Mucosa of rectum (tissue), 2 donors: ENCODE data around the gene MIF4GD.
"Not testable (repeated sequence)": the region's sequence is repeated elsewhere in the genome, so short reads cannot be mapped to it uniquely, and the experiment has no call there.

Experiments used
- H3K27ac ChIP-seq, 2 donors: one replicate each; pipeline ENCODE4 v1.7.0; 2013; ENCODE audit warnings: inconsistent platforms in 2 of 2, low read depth in 2 of 2, low read length in 2 of 2
- H3K27me3 ChIP-seq, 2 donors: one replicate each; pipeline ENCODE4 v1.7.0; 2013; ENCODE audit warnings: low read length in 2 of 2; ENCODE audit not compliant: control insufficient read depth in 2 of 2, insufficient read depth in 2 of 2
- H3K36me3 ChIP-seq, 2 donors: one replicate each; pipeline ENCODE4 v1.7.0; 2013; ENCODE audit warnings: low read length in 2 of 2; ENCODE audit not compliant: control insufficient read depth in 2 of 2, insufficient read depth in 2 of 2
- H3K4me1 ChIP-seq, 2 donors: one replicate each; pipeline ENCODE4 v1.7.0; 2013; ENCODE audit warnings: low read length in 2 of 2, mild to moderate bottlenecking in 1 of 2; ENCODE audit not compliant: control insufficient read depth in 2 of 2, insufficient read depth in 2 of 2
- H3K4me3 ChIP-seq, 2 donors: one replicate each; pipeline ENCODE4 v1.7.0; 2013; ENCODE audit warnings: low read length in 2 of 2
- H3K9ac ChIP-seq, 2 donors: one replicate each; pipeline ENCODE4 v1.7.0; 2013; ENCODE audit warnings: low read length in 2 of 2, low read depth in 1 of 2, mild to moderate bottlenecking in 1 of 2
- H3K9me3 ChIP-seq, 2 donors: one replicate each; pipeline ENCODE4 v1.7.0; 2013; ENCODE audit warnings: low read length in 2 of 2; ENCODE audit not compliant: control insufficient read depth in 2 of 2
- donor health status: healthy.
- donor health status: Normal muscosa, but diverticular disease.

The MIF4GD gene

GRCh38 chr17:75260641-75261335 is 10.2 kb downstream of the MIF4GD start:
- H3K27me3 ChIP-seq = no peaks in the 10 kb centered on the region
- H3K27ac ChIP-seq = peak overlapping the region; percentile 96 to 98
- peak overlapping the region; percentile 79 to 99 for H3K4me3 ChIP-seq
- peaks cover 11 to 17% of the 10 kb centered on the region in 2 donors for H3K36me3 ChIP-seq
- peaks cover 21 to 25% of the 10 kb centered on the region in 2 donors for H3K4me1 ChIP-seq
- H3K9me3 ChIP-seq = no peaks in the 10 kb centered on the region
- peak overlapping the region; percentile 95 to 96 for H3K9ac ChIP-seq

GRCh38 chr17:75257228-75257627 is 13.8 kb downstream of the MIF4GD start:
- not testable (repeated sequence) for H3K27me3 ChIP-seq, H3K4me3 ChIP-seq, H3K9ac ChIP-seq, H3K36me3 ChIP-seq, H3K9me3 ChIP-seq, H3K27ac ChIP-seq
- peaks cover 16 to 20% of the 10 kb centered on the region in 2 donors for H3K4me1 ChIP-seq

GRCh38 chr17:75255954-75256698 is 14.9 kb downstream of the MIF4GD start:
- H3K9ac ChIP-seq, H3K36me3 ChIP-seq, H3K9me3 ChIP-seq, H3K4me3 ChIP-seq, H3K27ac ChIP-seq, H3K27me3 ChIP-seq: not testable (repeated sequence)
- H3K4me1 ChIP-seq = peaks cover 16% of the 10 kb centered on the region in 2 donors

- Histone ChIP-seq H3K9me3 (no peaks in the 10 kb centered on the region), H3K9ac (no peak overlapping the region), H3K27ac (no peak overlapping the region), H3K36me3 (no peaks in the 10 kb centered on the region), H3K27me3 (no peaks in the 10 kb centered on the region), H3K4me3 (no peak overlapping the region), H3K4me1 (peaks cover 4 to 9% of the 10 kb centered on the region in 2 donors)
These were observed 18.8 kb downstream of the MIF4GD start for GRCh38 chr17:75252039-75252816.

- Histone ChIP-seq H3K4me1 (peaks cover 4 to 9% of the 10 kb centered on the region in 2 donors), H3K9me3 (no peaks in the 10 kb centered on the region), H3K27ac (peak overlapping the region in 1 of 2 donors; percentile 48), H3K36me3 (peaks cover 16 to 17% of the 10 kb centered on the region in 2 donors), H3K27me3 (no peaks in the 10 kb centered on the region), H3K4me3 (peak overlapping the region in 1 of 2 donors; percentile 44), H3K9ac (no peak overlapping the region)
These were observed 21.0 kb downstream of the MIF4GD start for GRCh38 chr17:75250009-75250471.

GRCh38 chr17:75249564-75249963 is 21.5 kb downstream of the MIF4GD start:
- no peak overlapping the region for H3K9ac ChIP-seq
- peak overlapping the region in 1 of 2 donors; percentile 48 for H3K27ac ChIP-seq
- H3K4me3 ChIP-seq = peak overlapping the region in 1 of 2 donors; percentile 44
- H3K36me3 ChIP-seq = peaks cover 20 to 21% of the 10 kb centered on the region in 2 donors
- H3K9me3 ChIP-seq = no peaks in the 10 kb centered on the region
- H3K27me3 ChIP-seq = no peaks in the 10 kb centered on the region
- peaks cover 4 to 12% of the 10 kb centered on the region in 2 donors for H3K4me1 ChIP-seq

- Histone ChIP-seq H3K9ac (no peak overlapping the region), H3K9me3 (no peaks in the 10 kb centered on the region), H3K4me1 (peaks cover 4 to 13% of the 10 kb centered on the region in 2 donors), H3K36me3 (peaks cover 50% of the 10 kb centered on the region in 2 donors), H3K27ac (no peak overlapping the region), H3K27me3 (no peaks in the 10 kb centered on the region), H3K4me3 (no peak overlapping the region)
These were observed 24.6 kb downstream of the MIF4GD start for GRCh38 chr17:75246404-75246803.

GRCh38 chr17:75245011-75245410 is 26.0 kb downstream of the MIF4GD start:
- H3K4me3 ChIP-seq = no peak overlapping the region
- H3K27me3 ChIP-seq = no peaks in the 10 kb centered on the region
- H3K9me3 ChIP-seq = no peaks in the 10 kb centered on the region
- peaks cover 63% of the 10 kb centered on the region in 2 donors for H3K36me3 ChIP-seq
- peaks cover 2 to 10% of the 10 kb centered on the region in 2 donors for H3K4me1 ChIP-seq
- H3K9ac ChIP-seq = no peak overlapping the region
- no peak overlapping the region for H3K27ac ChIP-seq

- Histone ChIP-seq H3K4me3 (no peak overlapping the region), H3K4me1 (peaks cover 0 to 4% of the 10 kb centered on the region in 2 donors), H3K36me3 (peaks cover 65 to 69% of the 10 kb centered on the region in 2 donors), H3K9me3 (no peaks in the 10 kb centered on the region), H3K9ac (no peak overlapping the region), H3K27ac (no peak overlapping the region), H3K27me3 (no peaks in the 10 kb centered on the region)
These were observed 26.7 kb downstream of the MIF4GD start for GRCh38 chr17:75244133-75244866.
